Liver (tissue), 9 donors: Measurements from ENCODE around the gene ITGA7. TPM values are rescaled to one million over a fixed set of nuclear protein-coding genes. Genes with fewer than 3 reads are reported as not detected.

Experiments used
- DNase-seq: peaks from one replicate; pipeline ENCODE4 v3.0.0-alpha.2; 2017; ENCODE audit warnings: low spot score
- H3K27ac ChIP-seq, 2 donors: one replicate each; pipeline ENCODE4 v1.7.0; 2013; ENCODE audit warnings: inconsistent platforms in 2 of 2, low read length in 2 of 2, control low read depth in 1 of 2, low read depth in 1 of 2, mild to moderate bottlenecking in 1 of 2
- H3K27me3 ChIP-seq, 4 donors: one replicate each; pipeline versions ENCODE4 v1.6.1 to v1.7.0; 2013; ENCODE audit warnings: low read length in 3 of 4, inconsistent platforms in 1 of 4, mild to moderate bottlenecking in 1 of 4, moderate library complexity in 1 of 4; ENCODE audit not compliant: control insufficient read depth in 4 of 4, insufficient read depth in 4 of 4
- H3K36me3 ChIP-seq, 4 donors: one replicate each; pipeline versions ENCODE4 v1.6.1 to v1.7.0; 2013; ENCODE audit warnings: low read length in 3 of 4, mild to moderate bottlenecking in 3 of 4, low read depth in 1 of 4, moderate library complexity in 1 of 4; ENCODE audit not compliant: control insufficient read depth in 4 of 4, insufficient read depth in 3 of 4
- H3K4me1 ChIP-seq, 4 donors: one replicate each; pipeline versions ENCODE4 v1.6.1 to v1.7.0; 2013; ENCODE audit warnings: low read length in 3 of 4, mild to moderate bottlenecking in 3 of 4, moderate library complexity in 1 of 4; ENCODE audit not compliant: control insufficient read depth in 4 of 4, insufficient read depth in 4 of 4
- H3K4me3 ChIP-seq, 3 donors: one replicate each; pipeline versions ENCODE4 v1.6.1 to v1.7.0; 2013; ENCODE audit warnings: low read length in 3 of 3, control low read depth in 1 of 3, low read depth in 1 of 3, mild to moderate bottlenecking in 1 of 3
- H3K9ac ChIP-seq, 2 donors: one replicate each; pipeline ENCODE4 v1.7.0; 2013; ENCODE audit warnings: low read length in 2 of 2, mild to moderate bottlenecking in 2 of 2, moderate library complexity in 2 of 2, control low read depth in 1 of 2, low read depth in 1 of 2
- H3K9me3 ChIP-seq, 4 donors: one replicate each; pipeline versions ENCODE4 v1.6.1 to v1.7.0; 2013; ENCODE audit warnings: low read length in 3 of 4; ENCODE audit not compliant: control insufficient read depth in 4 of 4
- ATF3 ChIP-seq: IDR thresholded peaks from 2 replicates; pipeline ENCODE4 v1.6.1; 2016; ENCODE audit warnings: antibody characterized with exemption
- CTCF ChIP-seq: fragments of 150-350 bp; IDR thresholded peaks from 2 replicates; pipeline ENCODE4 v1.5.1; 2017; ENCODE audit warnings: improper control_type of control experiment, low read depth, low read length; ENCODE audit not compliant: missing input control
- EGR1 ChIP-seq, 2 donors: IDR thresholded peaks; 2 replicates each; pipeline ENCODE4 v1.6.1; 2016 to 2018; ENCODE audit warnings: antibody characterized with exemption in 2 of 2, low read depth in 2 of 2
- FOXA1 ChIP-seq: IDR thresholded peaks from 2 replicates; pipeline ENCODE4 v1.6.1; 2016; ENCODE audit warnings: antibody characterized with exemption
- FOXA2 ChIP-seq: IDR thresholded peaks from 2 replicates; pipeline ENCODE4 v1.6.1; 2016; ENCODE audit warnings: antibody characterized with exemption
- GABPA ChIP-seq, 2 donors: IDR thresholded peaks in 1 of 2; conservative IDR thresholded peaks in 1 of 2; 2 replicates each; pipeline ENCODE4 v1.6.1; 2016; ENCODE audit warnings: antibody characterized with exemption in 2 of 2, mild to moderate bottlenecking in 1 of 2, moderate library complexity in 1 of 2
- HNF4A ChIP-seq, 2 donors: conservative IDR thresholded peaks; 2 replicates each; pipeline ENCODE4 v1.6.1; 2016; ENCODE audit warnings: antibody characterized with exemption in 2 of 2, mild to moderate bottlenecking in 2 of 2
- HNF4G ChIP-seq: IDR thresholded peaks from 2 replicates; pipeline ENCODE4 v1.6.1; 2016; ENCODE audit warnings: antibody characterized with exemption
- JUND ChIP-seq, 2 donors: IDR thresholded peaks; 2 replicates each; pipeline ENCODE4 v1.6.1; 2016; ENCODE audit warnings: antibody characterized with exemption in 2 of 2
- MAX ChIP-seq: IDR thresholded peaks from 2 replicates; pipeline ENCODE4 v1.6.1; 2016; ENCODE audit warnings: antibody characterized with exemption
- NR2F2 ChIP-seq: IDR thresholded peaks from 2 replicates; pipeline ENCODE4 v1.6.1; 2016; ENCODE audit warnings: antibody characterized with exemption
- RAD21 ChIP-seq, 2 donors: IDR thresholded peaks; 2 replicates each; pipeline ENCODE4 v1.6.1; 2016; ENCODE audit warnings: antibody characterized with exemption in 2 of 2, mild to moderate bottlenecking in 2 of 2
- REST ChIP-seq: IDR thresholded peaks from 2 replicates; pipeline ENCODE4 v1.6.1; 2016; ENCODE audit warnings: antibody characterized with exemption, mild to moderate bottlenecking
- RXRA ChIP-seq, 2 donors: IDR thresholded peaks; 2 replicates each; pipeline ENCODE4 v1.6.1; 2017 to 2018; ENCODE audit warnings: antibody characterized with exemption in 2 of 2, mild to moderate bottlenecking in 1 of 2
- SP1 ChIP-seq: IDR thresholded peaks from 2 replicates; pipeline ENCODE4 v1.6.1; 2018; ENCODE audit warnings: antibody characterized with exemption, mild to moderate bottlenecking
- TAF1 ChIP-seq: conservative IDR thresholded peaks from 2 replicates; pipeline ENCODE4 v1.6.1; 2016; ENCODE audit warnings: antibody characterized with exemption, mild to moderate bottlenecking
- YY1 ChIP-seq: IDR thresholded peaks from 2 replicates; pipeline ENCODE4 v1.6.1; 2016; ENCODE audit warnings: antibody characterized with exemption, mild to moderate bottlenecking
- ZBTB33 ChIP-seq: IDR thresholded peaks from 2 replicates; pipeline ENCODE4 v1.6.1; 2016; ENCODE audit warnings: antibody characterized with exemption
- WGBS: extraction: QIAGEN DNeasy Blood & Tissue Kit; methylation state at CpG from one replicate; pipeline ENCODE4 v1.1.7; 2013; 5-methylcytosine and 5-hydroxymethylcytosine counted together
- polyA plus RNA-seq, 2 donors: library from polyadenylated mRNA; stranded (reverse) in 1 of 2; unstranded in 1 of 2; fragments of 200-250 nt in 1 of 2; fragments of >200 nt in 1 of 2; fragmentation: Nextera tagmentation in 1 of 2; extraction: Ambion mirVana in 1 of 2; gene quantifications; one replicate each; pipeline versions ENCODE4 v1.2.1 to v1.2.3, GENCODE V29; 2013 to 2015
- total RNA-seq, 2 donors: library from RNA; depleted of rRNA; stranded (reverse); fragments of >200 nt; gene quantifications; one replicate each; pipeline ENCODE4 v1.2.3, GENCODE V29; 2014
- donor health status: healthy.
- donor health status: healthy.
- donor health status: healthy.
- donor health status: healthy.
- donor health status: healthy.

ITGA7 gene
- total and polyA plus RNA-seq, 4 donors: 0.98 to 4.9 (median 3.3) TPM

- peak; percentile 77 for DNase-seq
- peak within 1 kb of the TSS; percentile 93 to 96 for H3K27ac ChIP-seq
- under 1% methylated on average over 61 of the region's 61 CpGs for WGBS
- TF ChIP-seq JUND (IDR thresholded peaks at IDR 0.05): peak in 1 of 2 donors; percentile 4
- no peak for TF ChIP-seq NR2F2
- no peak for TF ChIP-seq FOXA1
- TF ChIP-seq REST: peak; percentile 40
- no peak for TF ChIP-seq ATF3
- TF ChIP-seq SP1: no peak
- no peak for TF ChIP-seq RAD21 (IDR thresholded peaks at IDR 0.05)
- TF ChIP-seq YY1: peak; percentile 50
- TF ChIP-seq GABPA (IDR thresholded peaks at IDR 0.05 in 1 of 2, conservative IDR thresholded peaks at IDR 0.05 in 1 of 2): no peak
- TF ChIP-seq TAF1: peak; percentile 42
- no peak for TF ChIP-seq HNF4A (conservative IDR thresholded peaks at IDR 0.05)
- TF ChIP-seq EGR1 (IDR thresholded peaks at IDR 0.05; ENCODE audit: low read depth in 2 of 2): peak; percentile 71 to 81
- no peak for TF ChIP-seq FOXA2
- peak in 1 of 2 donors; percentile 41 for TF ChIP-seq RXRA (IDR thresholded peaks at IDR 0.05)
- no peak for TF ChIP-seq HNF4G
- peak; percentile 47 for TF ChIP-seq MAX
- no peak for TF ChIP-seq ZBTB33
- TF ChIP-seq CTCF: no peak
- H3K36me3 ChIP-seq: peaks cover 0 to 15% (median 7%) of the 10 kb centered on the region in 4 donors
- H3K9me3 ChIP-seq: no peaks in the 10 kb centered on the region
- H3K9ac ChIP-seq: peak within 1 kb of the TSS; percentile 86 to 95
- H3K4me3 ChIP-seq: peak within 1 kb of the TSS; percentile 55 to 88 (median 84)
- peaks cover 2 to 33% (median 20%) of the 10 kb centered on the region in 4 donors for H3K4me1 ChIP-seq
- no peaks in the 10 kb centered on the region for H3K27me3 ChIP-seq
Measured at GRCh38 chr12:55728939-55729818, 21.5 kb upstream of the ITGA7 start, which contains the start of gene CD63. CD63 (minus strand) TSS chr12:55729009; CDS start chr12:55728341, 668 bp downstream.
